Fibroblast of villous mesenchyme (primary cell): ENCODE measurements around the gene ALDH3B1. TPM values are rescaled to one million over a fixed set of nuclear protein-coding genes. Genes with fewer than 3 reads are reported as not detected.

Experiments used
- DNase-seq: peaks from one replicate; pipeline ENCODE4 v3.0.0-alpha.2; 2010; ENCODE audit warnings: low read depth
- H3K4me3 ChIP-seq: 2 replicates; pipeline ENCODE4 v1.5.1; 2011; ENCODE audit warnings: low read depth, mild to moderate bottlenecking, low read length
- total RNA-seq: library from RNA; depleted of rRNA; stranded (reverse); fragments of >200 nt; gene quantifications from 2 replicates; pipeline ENCODE4 v1.2.3, GENCODE V29; 2012
- TF ChIP-seq, protein P1 (sequence below): IDR thresholded peaks from 2 replicates; pipeline ENCODE4 v1.5.1; 2012; ENCODE audit warnings: low read depth, mild to moderate bottlenecking, low read length; ENCODE audit not compliant: insufficient read depth

Gene ALDH3B1
- total RNA-seq, 1 donor = 20.7 TPM

DNA sequence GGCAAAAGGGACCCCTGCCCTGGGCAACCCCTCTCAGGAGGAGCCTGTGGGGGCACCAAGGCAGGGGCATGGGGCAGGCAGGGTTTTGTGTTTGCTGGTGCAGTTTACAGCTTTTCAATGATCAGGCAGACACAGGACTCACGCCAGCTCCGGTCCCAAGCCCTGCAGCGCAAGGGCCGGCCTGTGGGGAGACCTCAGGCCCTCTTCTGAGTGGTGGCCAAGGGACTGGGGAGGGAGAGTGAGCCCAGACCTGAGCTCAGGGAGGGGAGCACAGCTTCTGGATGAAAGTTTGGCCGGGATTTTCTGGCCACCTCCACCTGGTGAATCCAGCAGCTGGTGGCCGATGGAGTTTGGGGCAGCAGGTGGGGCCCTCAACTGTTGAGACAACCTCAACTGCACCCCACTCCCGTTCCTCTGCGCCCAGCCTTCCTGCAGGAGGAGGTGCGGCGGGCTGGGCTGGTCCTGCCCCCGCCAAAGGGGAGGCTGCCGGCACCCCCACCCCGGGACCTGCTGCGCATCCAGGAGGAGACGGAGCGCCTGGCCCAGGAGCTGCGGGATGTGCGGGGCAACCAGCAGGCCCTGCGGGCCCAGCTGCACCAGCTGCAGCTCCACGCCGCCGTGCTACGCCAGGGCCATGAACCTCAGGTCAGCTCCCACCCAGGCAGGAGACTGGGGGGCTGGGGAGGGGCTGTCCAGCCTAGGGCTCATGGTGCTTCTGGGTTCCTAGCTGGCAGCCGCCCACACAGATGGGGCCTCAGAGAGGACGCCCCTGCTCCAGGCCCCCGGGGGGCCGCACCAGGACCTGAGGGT is 32.3 kb downstream of the ALDH3B1 start:
- H3K4me3 ChIP-seq = no peak overlapping the region
- DNase-seq = no peak
- TF ChIP-seq, protein P1, sequence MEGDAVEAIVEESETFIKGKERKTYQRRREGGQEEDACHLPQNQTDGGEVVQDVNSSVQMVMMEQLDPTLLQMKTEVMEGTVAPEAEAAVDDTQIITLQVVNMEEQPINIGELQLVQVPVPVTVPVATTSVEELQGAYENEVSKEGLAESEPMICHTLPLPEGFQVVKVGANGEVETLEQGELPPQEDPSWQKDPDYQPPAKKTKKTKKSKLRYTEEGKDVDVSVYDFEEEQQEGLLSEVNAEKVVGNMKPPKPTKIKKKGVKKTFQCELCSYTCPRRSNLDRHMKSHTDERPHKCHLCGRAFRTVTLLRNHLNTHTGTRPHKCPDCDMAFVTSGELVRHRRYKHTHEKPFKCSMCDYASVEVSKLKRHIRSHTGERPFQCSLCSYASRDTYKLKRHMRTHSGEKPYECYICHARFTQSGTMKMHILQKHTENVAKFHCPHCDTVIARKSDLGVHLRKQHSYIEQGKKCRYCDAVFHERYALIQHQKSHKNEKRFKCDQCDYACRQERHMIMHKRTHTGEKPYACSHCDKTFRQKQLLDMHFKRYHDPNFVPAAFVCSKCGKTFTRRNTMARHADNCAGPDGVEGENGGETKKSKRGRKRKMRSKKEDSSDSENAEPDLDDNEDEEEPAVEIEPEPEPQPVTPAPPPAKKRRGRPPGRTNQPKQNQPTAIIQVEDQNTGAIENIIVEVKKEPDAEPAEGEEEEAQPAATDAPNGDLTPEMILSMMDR = no peak

DNA sequence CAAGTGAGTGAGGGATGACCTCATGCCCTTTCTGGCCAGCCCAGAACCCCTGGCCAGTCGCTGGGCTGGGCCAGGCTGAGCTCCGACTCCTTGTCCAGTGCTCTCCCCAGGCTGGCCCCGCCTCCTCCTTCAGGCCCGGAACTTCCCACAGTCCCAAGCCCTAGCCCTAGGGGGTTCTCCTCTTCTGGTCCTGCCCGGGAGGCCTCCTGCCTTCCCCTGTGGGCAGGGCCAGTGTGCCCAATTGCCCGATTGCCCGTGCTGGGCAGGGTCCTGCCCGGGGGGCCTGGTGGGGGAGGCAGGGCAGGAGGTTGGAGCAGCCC is 32.9 kb downstream of the ALDH3B1 start:
- TF ChIP-seq, protein P1 = no peak
- no peak overlapping the region for H3K4me3 ChIP-seq
- DNase-seq = no peak

DNA sequence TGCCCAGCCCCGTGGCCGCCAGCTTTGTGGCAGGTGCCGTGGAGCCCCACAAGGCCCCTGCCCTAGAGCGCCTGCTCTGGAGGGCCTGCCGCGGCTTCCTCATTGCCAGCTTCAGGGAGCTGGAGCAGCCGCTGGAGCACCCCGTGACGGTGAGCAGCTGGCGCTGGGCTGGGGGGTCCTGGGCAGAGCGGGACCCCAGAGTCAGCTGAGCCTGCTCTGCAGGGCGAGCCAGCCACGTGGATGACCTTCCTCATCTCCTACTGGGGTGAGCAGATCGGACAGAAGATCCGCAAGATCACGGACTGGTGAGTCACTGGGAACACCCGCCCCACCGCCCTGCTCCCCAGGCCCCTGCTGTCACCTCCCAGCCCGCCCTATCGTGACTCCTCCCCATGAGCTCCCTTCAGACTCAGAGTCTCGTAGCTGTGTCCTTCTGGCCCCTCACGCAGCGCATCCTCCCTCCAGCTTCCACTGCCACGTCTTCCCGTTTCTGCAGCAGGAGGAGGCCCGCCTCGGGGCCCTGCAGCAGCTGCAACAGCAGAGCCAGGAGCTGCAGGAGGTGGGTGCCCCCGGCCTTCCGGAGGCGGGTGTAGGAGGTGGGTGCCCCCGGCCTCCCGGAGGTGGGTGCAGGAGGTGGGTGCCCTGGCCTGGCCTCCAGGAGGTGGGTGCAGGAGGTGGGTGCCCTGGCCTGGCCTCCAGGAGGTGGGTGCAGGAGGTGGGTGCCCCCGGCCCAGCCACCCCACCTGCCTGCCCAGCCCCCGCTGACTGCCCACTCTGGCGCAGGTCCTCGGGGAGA is 33.4 kb downstream of the ALDH3B1 start:
- DNase-seq = peak; percentile 92
- H3K4me3 ChIP-seq = peak overlapping the region; percentile 15

DNA sequence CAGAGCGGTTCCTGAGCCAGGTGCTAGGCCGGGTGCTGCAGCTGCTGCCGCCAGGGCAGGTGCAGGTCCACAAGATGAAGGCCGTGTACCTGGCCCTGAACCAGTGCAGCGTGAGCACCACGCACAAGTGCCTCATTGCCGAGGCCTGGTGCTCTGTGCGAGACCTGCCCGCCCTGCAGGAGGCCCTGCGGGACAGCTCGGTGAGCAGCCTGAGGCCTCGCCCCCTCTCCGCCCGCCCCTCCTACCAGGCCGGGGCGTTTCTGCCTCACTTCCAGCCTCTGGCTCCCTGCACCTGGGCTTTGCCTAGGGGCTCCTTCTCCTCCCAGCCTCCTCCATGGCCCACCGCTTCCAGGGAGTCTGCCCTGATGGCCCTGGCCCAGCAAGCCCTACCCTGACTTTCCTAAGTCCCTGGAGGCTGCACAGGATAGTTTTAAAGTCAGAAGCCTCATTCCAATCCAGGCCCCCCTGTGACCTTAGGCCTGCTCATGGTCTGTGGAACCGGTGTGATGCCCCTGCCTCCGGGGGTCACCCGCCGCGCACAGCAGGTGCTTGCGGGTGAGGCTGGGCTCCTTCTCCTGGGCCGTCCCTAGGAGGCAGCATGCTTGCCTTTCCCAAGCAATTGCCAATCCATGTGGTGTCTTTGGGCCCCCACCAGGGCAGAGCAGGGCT is 34.2 kb downstream of the ALDH3B1 start:
- no peak overlapping the region for H3K4me3 ChIP-seq
- DNase-seq = no peak
- TF ChIP-seq, protein P1 = no peak

More for the DNA sequence above, 33.4 kb downstream of the ALDH3B1 start:
- TF ChIP-seq, protein P1 = no peak

DNA sequence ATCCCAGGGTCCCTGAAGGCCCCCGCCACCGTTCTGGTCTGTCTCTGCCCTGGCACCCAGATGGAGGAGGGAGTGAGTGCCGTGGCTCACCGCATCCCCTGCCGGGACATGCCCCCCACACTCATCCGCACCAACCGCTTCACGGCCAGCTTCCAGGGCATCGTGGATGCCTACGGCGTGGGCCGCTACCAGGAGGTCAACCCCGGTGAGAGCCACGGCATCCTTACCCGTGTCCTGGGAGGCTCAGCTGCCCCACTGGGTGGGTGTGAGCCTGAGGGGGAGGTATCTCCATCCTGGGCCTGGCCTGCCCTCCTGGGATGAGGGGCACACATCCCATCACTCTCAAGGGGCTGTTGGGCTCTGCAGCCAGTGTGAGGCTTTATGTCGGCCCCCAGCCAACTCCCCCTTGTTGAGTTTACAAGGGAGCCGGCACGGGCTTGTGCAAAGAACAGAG is 34.8 kb downstream of the ALDH3B1 start:
- no peak for DNase-seq
- TF ChIP-seq, protein P1 = no peak
- H3K4me3 ChIP-seq = no peak overlapping the region

DNA sequence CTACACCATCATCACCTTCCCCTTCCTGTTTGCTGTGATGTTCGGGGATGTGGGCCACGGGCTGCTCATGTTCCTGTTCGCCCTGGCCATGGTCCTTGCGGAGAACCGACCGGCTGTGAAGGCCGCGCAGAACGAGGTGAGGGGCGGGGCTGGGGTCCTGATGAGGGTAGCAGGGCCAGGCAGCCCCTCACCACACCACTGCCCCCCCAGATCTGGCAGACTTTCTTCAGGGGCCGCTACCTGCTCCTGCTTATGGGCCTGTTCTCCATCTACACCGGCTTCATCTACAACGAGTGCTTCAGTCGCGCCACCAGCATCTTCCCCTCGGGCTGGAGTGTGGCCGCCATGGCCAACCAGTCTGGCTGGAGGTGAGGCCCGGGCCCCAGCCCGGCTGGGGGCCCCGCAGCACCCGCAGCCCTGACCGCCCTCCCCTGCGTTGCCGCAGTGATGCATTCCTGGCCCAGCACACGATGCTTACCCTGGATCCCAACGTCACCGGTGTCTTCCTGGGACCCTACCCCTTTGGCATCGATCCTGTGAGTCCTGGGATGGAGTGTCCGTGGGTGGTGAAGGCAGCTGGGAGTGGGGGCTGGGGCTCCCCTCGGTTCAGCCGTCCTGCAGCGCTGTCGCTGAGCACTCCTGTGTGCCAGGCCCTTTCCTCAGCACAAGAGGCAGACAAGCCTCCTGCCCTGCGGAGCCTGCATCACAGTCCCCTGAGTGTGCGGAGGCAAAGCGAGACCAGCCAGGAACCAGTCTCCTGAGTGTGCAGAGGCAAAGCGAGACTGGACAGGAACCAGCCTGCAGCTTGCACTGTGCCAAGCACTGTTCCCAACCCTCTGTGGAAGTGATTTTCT is 37.5 kb downstream of the ALDH3B1 start:
- H3K4me3 ChIP-seq = no peak overlapping the region
- no peak for DNase-seq
- TF ChIP-seq, protein P1 = no peak
